HAP-1 (cell line): ENCODE data around the gene ALB.

Experiments
- DNase-seq, 2 experiments: peaks; one replicate each; pipeline ENCODE4 v3.0.0-alpha.2; 2016 to 2020; ENCODE audit warnings: low spot score in 2 of 2
- H3K27me3 ChIP-seq: fragments of 250-450 bp; sonication (Bioruptor Pico); 2 replicates; pipeline ENCODE4 v1.5.1; 2020; ENCODE audit warnings: low read depth, mild to moderate bottlenecking, moderate library complexity
- H3K36me3 ChIP-seq: fragments of 250-450 bp; sonication (Bioruptor Pico); replicated peaks from 2 replicates; pipeline ENCODE4 v1.5.1; 2020; ENCODE audit warnings: mild to moderate bottlenecking
- H3K4me1 ChIP-seq: fragments of 250-450 bp; sonication (Bioruptor Pico); 2 replicates; pipeline ENCODE4 v1.5.1; 2020; ENCODE audit warnings: mild to moderate bottlenecking
- H3K4me3 ChIP-seq: fragments of 250-450 bp; sonication (Bioruptor Pico); 2 replicates; pipeline ENCODE4 v1.5.1; 2020; ENCODE audit warnings: mild to moderate bottlenecking, moderate library complexity
- H3K9me3 ChIP-seq: fragments of 250-450 bp; sonication (Bioruptor Pico); 2 replicates; pipeline ENCODE4 v1.5.1; 2020; ENCODE audit warnings: mild to moderate bottlenecking, moderate library complexity
- in situ Hi-C: fragments of 300-500 bp; cut with MboI; formaldehyde crosslinking; loops from 3 replicates; pipeline ENCODE4 v1.14.3; 2020; ENCODE audit warnings: low sequenced_read_pairs, inconsistent platforms, mixed read lengths

The ALB gene

DNA sequence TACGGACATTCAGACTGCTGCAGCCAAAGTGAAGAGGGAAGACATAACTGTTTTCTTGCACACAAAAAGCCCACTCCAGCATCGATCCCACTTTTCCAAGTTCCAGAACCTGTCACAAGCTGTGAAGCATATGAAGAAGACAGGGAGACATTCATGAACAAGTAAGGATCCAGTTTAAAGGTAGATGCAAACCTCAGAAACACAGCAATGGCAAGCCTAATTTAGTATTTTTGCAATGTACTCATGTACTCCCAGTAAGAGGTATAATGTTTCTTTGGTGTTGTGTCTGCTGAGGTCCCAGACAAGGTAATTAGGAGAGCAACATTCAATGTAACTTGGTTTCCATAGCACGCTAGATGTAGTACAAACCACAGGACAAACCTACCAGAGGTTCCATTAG, 36.6 kb downstream of the ALB start:
- DNase-seq = no peak
- H3K36me3 ChIP-seq = no peaks in the 10 kb centered on the region
- H3K4me1 ChIP-seq = peaks cover 6% of the 10 kb centered on the region
- H3K27me3 ChIP-seq = no peaks in the 10 kb centered on the region
- no peaks in the 10 kb centered on the region for H3K9me3 ChIP-seq
- H3K4me3 ChIP-seq = no peak overlapping the region
- in situ Hi-C loops = loop anchor here (10.0 to 25.0 kb wide), 2 partner anchors 96 to 222 kb away; no protein-coding TSS in a partner anchor

DNA sequence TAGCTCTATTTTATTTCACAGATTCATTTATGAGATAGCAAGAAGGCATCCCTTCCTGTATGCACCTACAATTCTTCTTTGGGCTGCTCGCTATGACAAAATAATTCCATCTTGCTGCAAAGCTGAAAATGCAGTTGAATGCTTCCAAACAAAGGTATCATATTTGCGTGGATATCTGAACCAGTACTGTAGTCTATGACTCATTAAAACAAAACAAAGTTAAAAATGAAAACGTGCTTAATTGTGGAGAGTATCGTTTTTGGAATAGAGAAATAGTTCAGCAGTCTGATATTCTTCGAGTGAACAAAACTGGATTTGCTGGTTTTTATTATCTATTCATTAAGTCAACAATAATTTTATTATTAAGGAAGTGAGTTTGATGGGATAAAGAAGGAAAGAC, 38.2 kb downstream of the ALB start:
- H3K4me1 ChIP-seq = peaks cover 6% of the 10 kb centered on the region
- no peaks in the 10 kb centered on the region for H3K27me3 ChIP-seq
- in situ Hi-C loops = loop anchor here (10.0 to 25.0 kb wide), 2 partner anchors 97 to 220 kb away; no protein-coding TSS in a partner anchor
- no peaks in the 10 kb centered on the region for H3K36me3 ChIP-seq
- no peak for DNase-seq
- no peak overlapping the region for H3K4me3 ChIP-seq
- H3K9me3 ChIP-seq = no peaks in the 10 kb centered on the region

DNA sequence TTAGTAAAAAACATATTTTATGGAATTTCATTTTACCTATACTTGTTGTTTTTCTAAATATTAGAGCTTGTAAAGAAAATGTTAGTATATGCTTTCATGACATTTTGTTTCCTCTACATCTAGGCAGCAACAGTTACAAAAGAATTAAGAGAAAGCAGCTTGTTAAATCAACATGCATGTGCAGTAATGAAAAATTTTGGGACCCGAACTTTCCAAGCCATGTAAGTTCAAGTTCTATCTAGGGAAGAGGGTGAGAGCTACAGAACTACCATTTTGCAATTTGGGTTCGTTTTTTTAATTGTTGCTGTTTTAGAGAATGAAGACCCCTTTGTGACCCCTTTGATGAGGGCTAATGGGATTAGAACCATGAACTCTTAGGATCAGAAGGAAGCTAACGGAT, 39.1 kb downstream of the ALB start:
- no peak overlapping the region for H3K4me3 ChIP-seq
- peaks cover 2% of the 10 kb centered on the region for H3K4me1 ChIP-seq
- H3K27me3 ChIP-seq = no peaks in the 10 kb centered on the region
- no peak for DNase-seq
- no peaks in the 10 kb centered on the region for H3K9me3 ChIP-seq
- in situ Hi-C loops = loop anchor here (10.0 to 25.0 kb wide), 2 partner anchors 98 to 219 kb away; no protein-coding TSS in a partner anchor
- H3K36me3 ChIP-seq = no peaks in the 10 kb centered on the region

DNA sequence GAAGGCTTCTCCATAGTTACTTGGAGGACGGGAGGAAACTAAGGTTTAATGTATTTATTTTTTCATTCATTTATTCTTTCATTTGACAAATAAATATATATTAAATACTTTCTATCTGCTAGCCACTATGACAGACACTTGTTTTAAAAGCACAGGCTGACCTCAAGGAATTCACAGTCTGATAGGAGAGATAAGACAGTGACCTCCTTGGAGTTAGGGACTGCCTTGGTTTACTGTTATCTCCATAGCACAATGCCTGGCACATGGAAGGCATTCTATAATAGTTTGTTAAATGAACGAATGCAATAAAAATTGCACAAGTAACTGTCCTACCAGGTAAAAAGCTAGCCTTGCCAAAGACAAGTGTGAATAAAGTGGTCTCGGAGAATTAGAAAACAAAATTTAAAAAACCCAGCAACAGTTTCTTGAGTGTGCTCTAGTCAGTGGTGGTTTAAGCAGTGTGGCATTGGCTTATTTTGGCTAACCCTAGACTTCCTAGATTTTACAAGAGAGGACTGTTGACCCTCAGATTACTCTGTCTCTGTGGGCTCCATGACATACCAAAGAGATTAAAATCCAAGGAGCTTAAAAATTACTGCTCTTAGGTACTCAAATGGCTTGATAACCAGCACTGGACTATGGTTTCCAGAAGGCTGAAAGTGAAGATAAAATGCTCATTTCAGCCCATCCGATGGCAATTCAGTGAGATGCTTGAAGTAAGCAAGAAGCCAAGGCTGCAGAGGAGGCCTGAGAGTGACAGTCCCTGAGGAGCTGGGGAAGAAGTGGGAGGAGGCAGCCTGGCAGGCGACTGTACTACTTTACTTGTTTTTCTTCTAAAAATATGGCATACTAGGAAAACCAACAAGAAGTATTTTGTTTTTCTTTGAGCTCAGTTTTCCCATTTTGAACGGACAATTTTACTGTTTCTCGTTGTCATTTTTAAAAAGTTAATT, 41.6 kb downstream of the ALB start:
- in situ Hi-C loops = loop anchor here (10.0 to 25.0 kb wide), 2 partner anchors 101 to 217 kb away; no protein-coding TSS in a partner anchor
- no peaks in the 10 kb centered on the region for H3K36me3 ChIP-seq

DNA sequence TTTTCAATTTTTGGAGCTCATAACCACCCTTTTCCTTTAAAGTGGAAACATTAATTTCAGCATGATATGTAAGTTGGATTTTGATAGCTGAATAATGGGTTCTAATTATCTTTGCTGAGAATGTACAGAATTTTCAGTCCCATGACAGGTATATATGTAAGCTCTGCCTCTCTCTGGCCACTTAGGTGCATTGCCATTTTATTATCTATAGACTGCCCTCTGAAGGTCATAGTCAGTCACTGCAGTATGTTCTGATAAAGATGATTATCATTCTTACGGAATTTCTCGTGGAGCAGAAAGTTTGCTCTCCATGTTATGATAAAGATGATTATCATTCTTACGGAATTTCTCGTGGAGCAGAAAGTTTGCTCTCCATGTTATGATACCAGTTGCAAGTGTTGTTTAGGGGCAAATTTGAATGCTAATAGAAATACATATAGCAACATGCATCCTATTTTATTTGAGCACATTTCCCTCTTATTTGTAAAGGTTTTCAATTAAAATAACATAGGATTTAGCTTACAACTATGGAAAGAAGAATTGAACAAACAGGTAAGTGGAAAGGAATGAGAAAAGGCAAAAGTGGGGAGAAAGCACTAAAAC, 42.4 kb downstream of the ALB start:
- Histone ChIP-seq H3K9me3 (no peaks in the 10 kb centered on the region), H3K27me3 (no peaks in the 10 kb centered on the region), H3K4me1 (no peaks in the 10 kb centered on the region), H3K36me3 (no peaks in the 10 kb centered on the region), H3K4me3 (no peak overlapping the region)
- peak; percentile 40 to 82 for DNase-seq
- in situ Hi-C loops = loop anchor here (10.0 to 25.0 kb wide), 2 partner anchors 102 to 216 kb away; no protein-coding TSS in a partner anchor

More for the DNA sequence above, 41.6 kb downstream of the ALB start:
- DNase-seq = no peak
- no peaks in the 10 kb centered on the region for H3K27me3 ChIP-seq
- H3K9me3 ChIP-seq = no peaks in the 10 kb centered on the region
- H3K4me3 ChIP-seq = no peak overlapping the region
- no peaks in the 10 kb centered on the region for H3K4me1 ChIP-seq

DNA sequence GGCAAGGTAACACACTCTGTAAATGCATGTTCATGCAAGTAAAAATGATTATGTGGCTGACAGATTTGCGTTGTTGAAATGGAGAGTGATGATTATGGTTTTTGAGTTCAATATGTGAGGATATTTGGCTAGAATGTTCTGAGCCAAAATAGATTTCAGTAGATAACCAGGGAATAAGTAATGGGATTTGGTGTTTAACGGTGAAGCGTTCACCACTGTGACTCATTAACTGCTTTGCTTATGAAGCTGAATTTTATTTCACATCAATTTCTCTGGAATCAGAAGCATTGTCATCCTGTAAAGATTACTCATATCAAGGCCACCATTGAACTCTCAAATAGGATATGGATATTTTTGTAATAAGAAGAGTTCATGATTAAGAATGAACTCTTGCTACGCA, 43.6 kb downstream of the ALB start:
- no peaks in the 10 kb centered on the region for H3K9me3 ChIP-seq
- no peaks in the 10 kb centered on the region for H3K36me3 ChIP-seq
- in situ Hi-C loops = loop anchor here (10.0 to 25.0 kb wide), 2 partner anchors 103 to 215 kb away; no protein-coding TSS in a partner anchor
- no peak for DNase-seq
- no peaks in the 10 kb centered on the region for H3K27me3 ChIP-seq
- no peak overlapping the region for H3K4me3 ChIP-seq
- H3K4me1 ChIP-seq = peaks cover 4% of the 10 kb centered on the region

DNA sequence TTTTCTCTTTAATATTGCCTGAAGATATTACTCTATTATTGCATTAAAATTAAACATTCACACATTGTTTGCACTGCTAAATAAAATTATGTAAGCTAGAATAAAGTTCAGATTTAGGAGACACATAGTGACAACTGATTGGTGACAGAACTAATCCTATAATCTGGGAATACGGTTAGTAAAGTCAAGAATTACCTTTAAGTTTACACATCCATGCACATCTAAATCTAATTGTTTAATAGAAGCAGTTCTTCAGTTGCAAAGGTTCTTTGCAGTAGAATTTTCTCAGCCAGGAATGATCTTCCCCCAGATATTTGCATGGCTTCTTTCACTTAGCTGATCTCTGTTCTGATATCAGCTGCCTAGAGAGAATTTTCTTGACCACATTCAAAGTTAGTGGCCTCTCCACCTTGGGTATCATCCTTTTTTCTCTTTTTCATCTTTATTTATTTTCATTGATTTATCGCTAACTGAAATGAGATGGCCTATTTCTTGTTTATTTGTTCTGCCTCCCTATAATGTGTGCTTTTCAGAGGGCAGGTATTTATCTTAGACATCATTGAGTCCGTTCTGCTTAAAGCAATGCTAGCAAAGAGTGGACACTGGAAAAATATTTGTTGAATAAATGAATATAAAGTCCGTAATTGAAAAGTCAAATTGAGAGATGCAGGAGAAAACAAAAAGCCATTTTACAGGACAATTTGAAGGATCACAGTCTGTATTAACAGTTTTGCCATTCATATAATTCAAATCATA, 44.5 kb downstream of the ALB start:
- Histone ChIP-seq H3K9me3 (no peaks in the 10 kb centered on the region), H3K36me3 (no peaks in the 10 kb centered on the region), H3K4me1 (peaks cover 11% of the 10 kb centered on the region), H3K27me3 (no peaks in the 10 kb centered on the region), H3K4me3 (no peak overlapping the region)
- in situ Hi-C loops = loop anchor here (10.0 to 25.0 kb wide), 2 partner anchors 104 to 214 kb away; no protein-coding TSS in a partner anchor
- DNase-seq = no peak

DNA sequence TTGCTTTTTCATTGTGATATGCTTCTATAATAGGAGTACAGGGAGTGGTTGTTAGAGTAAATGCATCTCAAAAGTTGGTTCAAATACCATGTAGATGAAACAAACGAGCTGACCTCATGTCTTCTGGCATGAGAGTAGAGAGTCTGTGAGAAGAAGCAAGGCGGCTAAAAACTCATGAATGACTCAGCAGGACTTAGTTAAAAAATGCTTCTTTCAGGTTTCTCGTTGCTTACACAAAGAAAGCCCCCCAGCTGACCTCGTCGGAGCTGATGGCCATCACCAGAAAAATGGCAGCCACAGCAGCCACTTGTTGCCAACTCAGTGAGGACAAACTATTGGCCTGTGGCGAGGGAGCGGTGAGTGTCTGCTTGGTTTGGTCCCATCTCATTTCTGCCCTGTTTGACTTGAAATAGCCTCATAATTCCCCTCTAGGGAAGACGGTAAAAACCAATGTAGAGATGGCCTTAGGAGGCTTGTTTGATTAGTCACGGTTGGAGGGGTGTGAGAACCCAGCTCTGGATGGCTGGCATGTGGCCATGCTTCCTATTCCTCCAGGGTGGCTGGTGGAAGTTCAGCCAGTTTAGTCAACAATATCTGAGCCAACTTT, 46.4 kb downstream of the ALB start:
- peaks cover 11% of the 10 kb centered on the region for H3K4me1 ChIP-seq
- no peak for DNase-seq
- H3K9me3 ChIP-seq = no peaks in the 10 kb centered on the region
- no peak overlapping the region for H3K4me3 ChIP-seq
- in situ Hi-C loops = no loop called here
- H3K36me3 ChIP-seq = no peaks in the 10 kb centered on the region
- no peaks in the 10 kb centered on the region for H3K27me3 ChIP-seq

DNA sequence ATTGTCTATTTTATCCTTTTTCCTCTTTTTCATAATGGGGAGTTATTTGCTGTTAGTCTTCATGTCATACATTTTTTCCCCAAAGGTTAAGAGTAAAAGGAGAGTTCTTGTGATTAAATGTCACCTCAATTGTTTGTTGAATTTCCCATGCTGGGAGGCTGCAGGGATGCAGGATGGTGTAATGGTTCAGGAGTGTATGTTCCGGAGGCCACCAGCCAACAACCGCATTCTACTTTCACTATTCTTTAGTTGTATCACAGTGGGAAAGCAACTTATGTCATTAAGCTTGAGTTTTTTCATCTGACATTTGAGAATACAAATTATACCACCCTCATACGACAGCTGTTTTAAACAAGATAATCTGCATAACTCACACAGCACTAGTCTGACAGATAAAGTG, 47.3 kb downstream of the ALB start:
- H3K4me3 ChIP-seq = no peak overlapping the region
- H3K4me1 ChIP-seq = peaks cover 11% of the 10 kb centered on the region
- no peaks in the 10 kb centered on the region for H3K27me3 ChIP-seq
- in situ Hi-C loops = no loop called here
- no peaks in the 10 kb centered on the region for H3K36me3 ChIP-seq
- no peak for DNase-seq
- no peaks in the 10 kb centered on the region for H3K9me3 ChIP-seq

DNA sequence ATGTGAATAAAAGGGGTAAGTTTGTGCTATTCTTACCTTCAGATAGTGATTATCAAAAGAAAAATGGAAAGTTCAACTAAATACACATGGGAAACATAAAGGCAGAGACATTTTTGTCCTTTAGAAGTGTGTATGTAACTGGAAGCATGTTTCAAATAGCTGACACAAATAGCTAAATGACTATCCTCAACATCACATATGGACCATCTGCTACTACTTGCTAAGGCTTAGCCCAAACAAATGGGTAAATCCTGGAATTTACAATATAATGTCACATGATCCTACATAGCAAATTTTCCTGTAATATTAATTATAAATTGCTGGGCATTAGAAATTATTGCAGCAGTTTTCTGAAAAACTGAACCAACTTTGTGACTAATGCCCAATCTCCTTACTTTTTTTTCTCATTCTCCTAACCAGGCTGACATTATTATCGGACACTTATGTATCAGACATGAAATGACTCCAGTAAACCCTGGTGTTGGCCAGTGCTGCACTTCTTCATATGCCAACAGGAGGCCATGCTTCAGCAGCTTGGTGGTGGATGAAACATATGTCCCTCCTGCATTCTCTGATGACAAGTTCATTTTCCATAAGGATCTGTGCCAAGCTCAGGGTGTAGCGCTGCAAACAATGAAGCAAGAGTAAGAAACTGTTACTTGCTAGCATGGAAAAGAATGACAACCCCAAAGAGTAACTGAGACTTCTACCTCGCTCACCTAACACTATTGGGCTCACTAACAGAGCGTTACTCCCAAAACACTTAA, 48.1 kb downstream of the ALB start:
- in situ Hi-C loops = no loop called here
- H3K4me1 ChIP-seq = peaks cover 11% of the 10 kb centered on the region

DNA sequence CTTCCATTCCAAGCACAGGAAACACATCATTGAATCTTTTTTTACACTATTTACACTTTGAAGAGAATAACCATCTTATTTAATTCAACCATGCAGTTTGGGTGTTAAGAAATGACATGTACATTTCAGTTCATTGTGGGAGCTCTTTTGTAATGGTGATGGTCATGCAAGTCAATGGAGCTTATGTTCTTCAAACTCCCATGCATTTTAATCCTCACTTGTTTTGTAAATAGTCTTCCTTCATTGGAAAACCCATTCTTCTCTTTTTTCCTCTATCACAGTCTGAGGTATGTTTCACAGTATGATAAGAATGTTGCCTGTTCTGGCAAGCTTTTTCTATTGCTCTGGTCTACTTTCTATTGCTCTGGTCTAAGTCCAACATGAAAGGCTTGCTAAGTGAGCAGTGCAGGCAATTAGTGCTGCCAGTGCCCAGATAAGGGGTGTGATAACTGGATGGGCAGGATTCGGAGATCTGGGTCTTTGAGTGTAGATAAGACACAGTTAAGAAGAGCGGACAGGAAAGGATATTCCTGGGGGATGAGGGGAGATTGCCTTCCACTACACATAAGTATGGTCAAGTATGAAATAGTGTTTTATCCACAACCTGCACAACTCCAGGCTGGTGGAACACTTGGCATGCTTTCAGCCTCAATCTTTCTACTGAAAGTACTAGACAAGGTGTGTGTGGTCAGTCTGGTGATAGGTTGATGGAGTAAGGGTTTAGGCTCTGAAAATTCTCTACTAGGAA, 49.0 kb downstream of the ALB start:
- no peaks in the 10 kb centered on the region for H3K9me3 ChIP-seq
- H3K27me3 ChIP-seq = no peaks in the 10 kb centered on the region
- peak; percentile 38 to 94 for DNase-seq
- no peaks in the 10 kb centered on the region for H3K36me3 ChIP-seq
- H3K4me1 ChIP-seq = peaks cover 11% of the 10 kb centered on the region
- no peak overlapping the region for H3K4me3 ChIP-seq
- in situ Hi-C loops = no loop called here

More for the DNA sequence above, 48.1 kb downstream of the ALB start:
- Histone ChIP-seq H3K27me3 (no peaks in the 10 kb centered on the region), H3K36me3 (no peaks in the 10 kb centered on the region), H3K9me3 (no peaks in the 10 kb centered on the region), H3K4me3 (no peak overlapping the region)
- no peak for DNase-seq

DNA sequence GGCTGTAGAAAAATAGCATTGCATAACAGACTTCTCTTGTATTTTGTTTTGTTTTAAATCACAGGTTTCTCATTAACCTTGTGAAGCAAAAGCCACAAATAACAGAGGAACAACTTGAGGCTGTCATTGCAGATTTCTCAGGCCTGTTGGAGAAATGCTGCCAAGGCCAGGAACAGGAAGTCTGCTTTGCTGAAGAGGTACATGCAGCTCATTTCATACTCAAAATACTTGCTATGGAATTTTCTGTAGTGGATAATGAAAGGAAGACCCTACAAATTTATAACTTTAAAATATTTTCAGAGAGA, 49.6 kb downstream of the ALB start:
- Histone ChIP-seq H3K4me1 (peaks cover 11% of the 10 kb centered on the region), H3K36me3 (no peaks in the 10 kb centered on the region), H3K27me3 (no peaks in the 10 kb centered on the region), H3K9me3 (no peaks in the 10 kb centered on the region), H3K4me3 (no peak overlapping the region)
- in situ Hi-C loops = no loop called here
- no peak for DNase-seq
